ENCODE measurements around the gene IMPG1.

IMPG1 gene

DNA sequence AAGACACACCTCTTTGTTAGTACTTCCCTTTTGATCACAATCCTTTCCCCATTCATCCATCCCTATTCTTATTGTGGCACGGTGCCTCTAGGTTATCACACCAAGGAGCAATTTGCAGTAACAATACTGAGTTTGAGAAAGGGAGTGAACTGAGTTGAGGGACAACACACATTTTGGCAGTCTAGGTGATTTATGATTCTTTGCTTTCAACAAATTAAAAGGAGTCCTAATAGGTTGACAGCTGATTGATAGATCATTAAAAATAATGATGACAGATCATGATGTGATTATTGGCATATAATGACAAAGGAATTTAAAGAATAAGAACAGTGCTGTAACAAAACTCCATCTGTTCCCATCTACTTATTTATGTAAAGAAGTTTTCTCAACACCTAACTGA lies 36.7 kb downstream of the IMPG1 start:
- TF ChIP-seq, protein P1, sequence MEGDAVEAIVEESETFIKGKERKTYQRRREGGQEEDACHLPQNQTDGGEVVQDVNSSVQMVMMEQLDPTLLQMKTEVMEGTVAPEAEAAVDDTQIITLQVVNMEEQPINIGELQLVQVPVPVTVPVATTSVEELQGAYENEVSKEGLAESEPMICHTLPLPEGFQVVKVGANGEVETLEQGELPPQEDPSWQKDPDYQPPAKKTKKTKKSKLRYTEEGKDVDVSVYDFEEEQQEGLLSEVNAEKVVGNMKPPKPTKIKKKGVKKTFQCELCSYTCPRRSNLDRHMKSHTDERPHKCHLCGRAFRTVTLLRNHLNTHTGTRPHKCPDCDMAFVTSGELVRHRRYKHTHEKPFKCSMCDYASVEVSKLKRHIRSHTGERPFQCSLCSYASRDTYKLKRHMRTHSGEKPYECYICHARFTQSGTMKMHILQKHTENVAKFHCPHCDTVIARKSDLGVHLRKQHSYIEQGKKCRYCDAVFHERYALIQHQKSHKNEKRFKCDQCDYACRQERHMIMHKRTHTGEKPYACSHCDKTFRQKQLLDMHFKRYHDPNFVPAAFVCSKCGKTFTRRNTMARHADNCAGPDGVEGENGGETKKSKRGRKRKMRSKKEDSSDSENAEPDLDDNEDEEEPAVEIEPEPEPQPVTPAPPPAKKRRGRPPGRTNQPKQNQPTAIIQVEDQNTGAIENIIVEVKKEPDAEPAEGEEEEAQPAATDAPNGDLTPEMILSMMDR (IDR thresholded peaks at IDR 0.05; ENCODE audit: insufficient read depth, missing control alignments): no peak
- no peak for DNase-seq (ENCODE audit: insufficient read length, low spot score)
- no peak for FAIRE-seq

- no peak for DNase-seq (ENCODE audit: insufficient read length, low spot score)
- TF ChIP-seq, protein P1 (IDR thresholded peaks at IDR 0.05; ENCODE audit: insufficient read depth, missing control alignments): no peak
- FAIRE-seq: no peak
Observed at GRCh38 chr6:76026101-76026500, 46.4 kb downstream of the IMPG1 start.

GRCh38 chr6:76014626-76015530 lies 57.6 kb downstream of the IMPG1 start:
- no peak for FAIRE-seq
- DNase-seq (ENCODE audit: insufficient read length, low spot score): no peak
- TF ChIP-seq, protein P1 (IDR thresholded peaks at IDR 0.05; ENCODE audit: insufficient read depth, missing control alignments): no peak

- TF ChIP-seq, protein P1 (IDR thresholded peaks at IDR 0.05; ENCODE audit: insufficient read depth, missing control alignments): no peak
- DNase-seq (ENCODE audit: insufficient read length, low spot score): no peak
Observed at GRCh38 chr6:76004202-76004601, 68.3 kb downstream of the IMPG1 start.

GRCh38 chr6:76003686-76004085 lies 68.8 kb downstream of the IMPG1 start:
- TF ChIP-seq, protein P1 (IDR thresholded peaks at IDR 0.05; ENCODE audit: insufficient read depth, missing control alignments): no peak
- no peak for DNase-seq (ENCODE audit: insufficient read length, low spot score)
- no peak for FAIRE-seq

More at GRCh38 chr6:76004202-76004601, 68.3 kb downstream of the IMPG1 start:
- no peak for FAIRE-seq

- DNase-seq (ENCODE audit: insufficient read length, low spot score) (no peak), FAIRE-seq (no peak)
Observed at GRCh38 chr6:76003113-76003512, 69.3 kb downstream of the IMPG1 start.

More at GRCh38 chr6:76003113-76003512, 69.3 kb downstream of the IMPG1 start:
- TF ChIP-seq, protein P1 (IDR thresholded peaks at IDR 0.05; ENCODE audit: insufficient read depth, missing control alignments): no peak
